Keratinocyte (primary cell): Measurements from ENCODE around the gene IL15RA.

Experiments used
- CTCF ChIP-seq, 3 experiments: IDR thresholded peaks in 1 of 3; conservative IDR thresholded peaks in 1 of 3; optimal IDR thresholded peaks in 1 of 3; 2 replicates in 2 of 3; 3 replicates in 1 of 3; pipeline versions ENCODE3 to v1.5.1; 2011; ENCODE audit warnings: low read length in 3 of 3, mild to moderate bottlenecking in 3 of 3, moderate library complexity in 2 of 3, control low read depth in 1 of 3, inconsistent platforms in 1 of 3; ENCODE audit not compliant: insufficient read depth in 2 of 3; ENCODE audit errors: extremely low read depth in 1 of 3
- EZH2 ChIP-seq: IDR thresholded peaks from one replicate; pipeline ENCODE4 v1.6.1; 2012; ENCODE audit warnings: inconsistent platforms, mild to moderate bottlenecking, low read length, moderate library complexity

GRCh38 chr10:6019010-6019782 is 41.9 kb upstream of the IL15RA start:
- TF ChIP-seq EZH2, result no peak
- TF ChIP-seq CTCF (optimal IDR thresholded peaks at IDR 0.05 in 1 of 3, IDR thresholded peaks at IDR 0.05 in 1 of 3, conservative IDR thresholded peaks at IDR 0.05 in 1 of 3; ENCODE audit: extremely low read depth in 1 of 3, insufficient read depth in 2 of 3, low read length in 3 of 3), result no peak
